Activated B cell treated with CpG ODN at 0.5 μM for 24 hours (primary cell): ENCODE data around the gene DAB2. TPM values are rescaled to one million over a fixed set of nuclear protein-coding genes. Genes with fewer than 3 reads are reported as not detected.
"Not testable (repeated sequence)": the region's sequence is repeated elsewhere in the genome, so short reads cannot be mapped to it uniquely, and the experiment has no call there.

Source experiments
- ATAC-seq: fragments of 200-7000 bp; cut with Tn5 transposase; one replicate; pipeline ENCODE4 v1.10.0; 2021; ENCODE audit warnings: low read depth, mild to moderate bottlenecking, moderate library complexity
- CTCF ChIA-PET: fragments of 350-600 bp; sonication (Branson Sonifier 250); formaldehyde crosslinking; loops from one replicate; lab custom pipeline; 2021; ENCODE audit warnings: antibody characterized with exemption; lab: Charles Lee
- POLR2A ChIA-PET: fragments of 350-600 bp; sonication (Branson Sonifier 250); formaldehyde crosslinking; loops from one replicate; lab custom pipeline; 2021; ENCODE audit warnings: antibody characterized with exemption; lab: Charles Lee
- DNase-seq: peaks from one replicate; pipeline ENCODE4 v3.0.0; 2022
- H3K27ac Mint-ChIP-seq: one replicate; pipeline ENCODE4 v1.8.0; 2020; ENCODE audit warnings: mixed read lengths
- H3K27me3 Mint-ChIP-seq: one replicate; pipeline ENCODE4 v1.8.0; 2021; ENCODE audit warnings: mixed read lengths
- H3K36me3 Mint-ChIP-seq: one replicate; pipeline ENCODE4 v1.8.0; 2021; ENCODE audit warnings: low read depth, mixed read lengths
- H3K4me1 Mint-ChIP-seq: one replicate; pipeline ENCODE4 v1.8.0; 2021; ENCODE audit warnings: mixed read lengths
- H3K4me3 Mint-ChIP-seq: one replicate; pipeline ENCODE4 v1.8.0; 2020; ENCODE audit warnings: mild to moderate bottlenecking, mixed read lengths
- H3K9me3 Mint-ChIP-seq: one replicate; pipeline ENCODE4 v1.8.0; 2020; ENCODE audit warnings: mixed read lengths
- CTCF ChIP-seq: fragments of 200-600 bp; IDR thresholded peaks from one replicate; pipeline ENCODE4 v1.8.0; 2022; ENCODE audit warnings: antibody characterized with exemption, mild to moderate bottlenecking
- intact Hi-C: fragments of 100-400 bp; cut with micrococcal nuclease; formaldehyde crosslinking; loops from one replicate; pipeline ENCODE4 v1.15.1; 2024
- total RNA-seq: library from RNA; stranded (reverse); gene quantifications from 2 replicates; pipeline ENCODE4 v1.2.3, GENCODE V29; 2022

Gene DAB2
- total RNA-seq, 1 donor from 2014 or later: not detected

GRCh38 chr5:39341896-39342295 is 82.9 kb downstream of the DAB2 start:
- H3K27ac Mint-ChIP-seq: no peak overlapping the region
- H3K4me1 Mint-ChIP-seq: no peaks in the 10 kb centered on the region
- no peak overlapping the region for H3K4me3 Mint-ChIP-seq
- no peak for TF ChIP-seq CTCF
- intact Hi-C loops: no loop called here
- H3K36me3 Mint-ChIP-seq: no peaks in the 10 kb centered on the region
- ChIA-PET POLR2A (no interaction called here), CTCF (no interaction called here)
- no peak for ATAC-seq
- no peak for DNase-seq
- peaks cover 22% of the 10 kb centered on the region for H3K27me3 Mint-ChIP-seq
- H3K9me3 Mint-ChIP-seq: no peaks in the 10 kb centered on the region

- ChIA-PET POLR2A (no interaction called here), CTCF (no interaction called here)
- ATAC-seq (no peak), DNase-seq (no peak)
- intact Hi-C loops: no loop called here
- Mint-ChIP-seq H3K27ac (no peak overlapping the region), H3K27me3 (peaks cover 22% of the 10 kb centered on the region), H3K9me3 (no peaks in the 10 kb centered on the region), H3K4me1 (no peaks in the 10 kb centered on the region), H3K4me3 (no peak overlapping the region), H3K36me3 (no peaks in the 10 kb centered on the region)
- TF ChIP-seq CTCF: no peak
Measured at GRCh38 chr5:39340506-39340905, 84.3 kb downstream of the DAB2 start.

- POLR2A ChIA-PET: no interaction called here
- no peak for TF ChIP-seq CTCF
Measured at GRCh38 chr5:39337252-39337915, 87.4 kb downstream of the DAB2 start.

GRCh38 chr5:39334296-39334695 is 90.5 kb downstream of the DAB2 start:
- ATAC-seq, H3K36me3 Mint-ChIP-seq, H3K9me3 Mint-ChIP-seq, intact Hi-C loops, H3K27me3 Mint-ChIP-seq, H3K4me1 Mint-ChIP-seq, POLR2A ChIA-PET, H3K4me3 Mint-ChIP-seq, DNase-seq, CTCF ChIA-PET, H3K27ac Mint-ChIP-seq: not testable (repeated sequence)

More at GRCh38 chr5:39337252-39337915, 87.4 kb downstream of the DAB2 start:
- DNase-seq: no peak
- H3K4me3 Mint-ChIP-seq: no peak overlapping the region
- ATAC-seq: no peak
- intact Hi-C loops: no loop called here
- H3K4me1 Mint-ChIP-seq: no peaks in the 10 kb centered on the region
- H3K36me3 Mint-ChIP-seq: no peaks in the 10 kb centered on the region
- CTCF ChIA-PET: no interaction called here
- H3K27ac Mint-ChIP-seq: no peak overlapping the region
- peaks cover 18% of the 10 kb centered on the region for H3K27me3 Mint-ChIP-seq
- H3K9me3 Mint-ChIP-seq: no peaks in the 10 kb centered on the region

GRCh38 chr5:39333104-39333503 is 91.7 kb downstream of the DAB2 start:
- DNase-seq (no peak), ATAC-seq (no peak)
- Mint-ChIP-seq H3K27me3 (no peaks in the 10 kb centered on the region), H3K4me1 (no peaks in the 10 kb centered on the region), H3K4me3 (no peak overlapping the region), H3K36me3 (no peaks in the 10 kb centered on the region), H3K27ac (no peak overlapping the region), H3K9me3 (no peaks in the 10 kb centered on the region)
- ChIA-PET CTCF (no interaction called here), POLR2A (no interaction called here)
- intact Hi-C loops: no loop called here
- TF ChIP-seq CTCF: no peak

GRCh38 chr5:39331861-39332381 is 92.9 kb downstream of the DAB2 start:
- H3K9me3 Mint-ChIP-seq: no peaks in the 10 kb centered on the region
- no peaks in the 10 kb centered on the region for H3K36me3 Mint-ChIP-seq
- no peaks in the 10 kb centered on the region for H3K27me3 Mint-ChIP-seq
- DNase-seq (no peak), ATAC-seq (no peak)
- H3K27ac Mint-ChIP-seq: no peak overlapping the region
- H3K4me3 Mint-ChIP-seq: no peak overlapping the region
- intact Hi-C loops: no loop called here
- H3K4me1 Mint-ChIP-seq: no peaks in the 10 kb centered on the region
- POLR2A ChIA-PET: no interaction called here
- no peak for TF ChIP-seq CTCF
- CTCF ChIA-PET: no interaction called here
